Kidney glomerular epithelial cell (primary cell): ENCODE measurements around the gene RMDN3.

ENCODE experiments used
- DNase-seq: peaks from one replicate; lab custom pipeline; 2025; lab: John Stamatoyannopoulos, UW

RMDN3 gene

DNA sequence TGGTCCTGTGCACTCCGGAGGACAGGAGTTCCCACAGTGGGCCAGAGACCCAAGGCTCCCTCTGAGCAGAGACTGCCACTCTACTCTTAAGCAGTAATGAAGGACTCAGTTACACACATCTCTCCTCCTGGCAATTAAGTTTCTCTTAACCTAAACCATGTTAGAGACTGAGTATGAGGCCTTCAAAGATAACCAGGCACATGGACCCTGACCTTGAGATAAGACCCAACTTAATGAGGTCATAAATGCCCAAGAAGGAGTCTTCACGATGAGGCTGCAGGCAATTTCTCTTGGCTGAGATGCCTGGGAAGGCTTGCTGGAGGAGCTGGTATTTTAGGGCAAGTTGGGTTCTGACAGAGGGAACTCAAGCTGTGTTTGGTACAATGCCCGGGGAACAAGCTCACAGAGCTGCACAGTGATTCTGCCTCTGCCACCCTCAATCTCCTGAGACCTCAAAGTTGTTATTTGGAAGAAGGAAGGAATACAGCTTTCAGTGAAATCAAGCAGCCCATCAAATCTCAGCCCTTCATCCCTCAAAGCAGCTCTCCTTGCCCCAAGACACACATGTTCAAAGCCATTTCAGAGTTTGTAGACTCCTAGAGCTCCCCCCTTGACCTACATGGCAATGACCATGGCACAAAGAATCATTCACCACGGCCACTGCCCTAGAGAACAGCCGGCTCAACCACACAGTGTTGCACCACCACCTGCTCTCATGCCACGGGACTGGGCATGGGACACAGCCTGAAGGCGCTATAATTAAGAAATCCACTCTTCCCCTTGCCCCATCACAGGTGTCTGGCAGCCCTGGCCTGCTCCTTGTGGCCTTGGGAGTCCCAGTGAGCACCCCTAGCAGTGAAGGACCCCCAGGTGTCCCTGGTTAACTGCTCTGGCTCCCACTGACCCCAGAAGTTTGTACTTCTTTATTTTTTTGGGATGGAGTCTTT lies 7.1 kb downstream of the RMDN3 start:
- no peak for DNase-seq

DNA sequence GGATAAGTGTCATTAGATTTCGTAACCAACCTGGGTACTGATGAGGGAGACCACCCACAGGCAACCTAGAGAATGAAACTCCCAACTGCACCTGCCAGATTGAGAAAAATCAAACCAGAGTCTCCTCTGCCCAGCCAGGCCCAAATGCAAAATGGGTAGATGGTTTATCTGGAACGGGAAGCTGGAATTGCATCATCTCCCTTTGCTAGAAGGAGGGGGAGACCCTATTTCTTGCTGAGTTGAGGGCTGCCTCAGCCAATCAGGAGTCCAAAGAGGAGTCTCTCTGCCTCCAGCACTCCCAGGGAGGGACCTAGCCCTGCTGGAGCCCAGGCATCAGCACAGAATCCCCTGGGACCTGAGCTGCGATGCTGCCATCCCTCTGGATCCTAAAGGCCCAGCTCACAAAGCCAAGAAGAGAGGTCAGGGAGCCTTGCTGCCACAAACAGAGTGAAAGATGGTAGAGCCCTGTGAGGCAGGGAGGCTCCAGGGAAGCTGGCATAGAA lies 8.1 kb downstream of the RMDN3 start:
- DNase-seq: no peak

DNA sequence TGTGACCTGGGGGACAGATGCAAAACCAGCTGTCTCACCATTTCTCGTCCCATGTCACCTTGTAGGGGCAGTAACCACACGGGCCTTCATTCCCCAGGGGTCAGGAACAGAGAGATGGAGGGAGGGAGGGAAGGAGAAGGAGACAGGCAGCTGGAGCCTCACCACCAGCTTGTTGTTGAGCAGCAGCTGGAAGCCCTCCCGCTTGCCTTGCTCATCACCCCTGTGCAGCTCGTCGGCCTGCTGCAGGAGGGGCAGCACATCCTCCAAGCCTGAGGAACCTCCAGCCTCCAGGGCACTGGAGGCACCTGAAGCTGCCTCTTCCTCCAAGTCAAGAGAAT lies 10.3 kb downstream of the RMDN3 start:
- no peak for DNase-seq

DNA sequence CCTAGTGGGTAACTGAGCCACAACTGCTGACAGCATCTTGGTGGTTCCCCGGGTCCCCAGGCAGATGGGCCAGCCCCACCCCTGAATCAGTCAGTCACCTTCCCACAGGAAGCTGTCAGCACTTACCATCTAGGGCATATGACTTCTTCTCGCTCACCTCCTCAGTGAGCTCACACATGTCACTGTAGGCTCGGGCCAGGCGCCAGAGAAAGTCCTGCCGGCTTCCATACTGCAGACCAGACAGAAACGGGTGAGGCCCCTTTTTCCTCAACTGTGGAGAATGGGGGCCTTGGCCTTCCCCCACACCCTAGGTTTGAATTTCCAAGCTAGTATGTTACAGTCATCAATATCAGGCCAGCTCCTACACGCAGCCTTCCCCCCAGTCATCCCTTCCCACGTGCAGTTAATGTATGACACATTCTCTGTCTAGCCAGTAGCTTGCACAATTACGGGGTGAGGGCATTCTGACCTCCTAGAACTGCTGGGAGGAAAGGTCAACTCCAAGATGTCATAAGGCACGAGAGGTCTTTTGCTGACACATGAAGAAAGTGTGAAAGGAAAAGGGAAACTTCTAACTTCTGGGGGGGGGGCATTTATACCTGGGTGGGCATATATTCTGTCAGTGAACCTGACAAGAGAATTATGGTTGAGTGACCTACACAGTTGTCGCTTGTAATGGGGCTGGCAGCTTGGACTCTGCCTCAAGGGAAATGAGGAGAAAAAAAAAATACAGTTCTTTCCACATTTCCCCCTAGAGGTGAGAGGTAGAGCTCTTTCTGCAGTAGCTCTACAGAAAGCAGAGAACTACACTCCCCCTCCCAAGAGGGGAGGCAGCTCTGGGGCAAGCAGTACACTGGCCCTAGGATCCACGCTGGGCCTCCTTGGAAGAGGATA lies 10.9 kb downstream of the RMDN3 start:
- peak; percentile 8 for DNase-seq

DNA sequence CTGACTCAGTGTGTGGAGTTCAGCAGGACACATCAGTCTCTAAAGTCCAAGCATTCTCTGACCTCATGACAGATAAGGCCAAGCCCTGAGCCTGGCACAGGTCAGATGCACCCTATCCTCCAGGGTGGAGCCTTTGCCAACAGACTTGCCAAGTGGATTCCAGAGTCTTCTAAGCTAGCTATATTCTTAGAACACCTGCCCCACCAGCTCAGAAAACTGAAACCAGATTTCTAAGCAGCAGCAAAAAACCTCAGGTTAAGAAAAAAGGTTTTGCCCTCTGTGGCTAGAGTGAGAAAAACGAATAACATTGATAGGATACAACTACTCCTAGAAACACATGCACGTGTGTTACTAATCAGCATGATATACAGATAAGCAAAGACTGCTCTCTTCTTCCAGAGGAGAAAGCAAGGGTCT lies 11.6 kb downstream of the RMDN3 start:
- DNase-seq: no peak

DNA sequence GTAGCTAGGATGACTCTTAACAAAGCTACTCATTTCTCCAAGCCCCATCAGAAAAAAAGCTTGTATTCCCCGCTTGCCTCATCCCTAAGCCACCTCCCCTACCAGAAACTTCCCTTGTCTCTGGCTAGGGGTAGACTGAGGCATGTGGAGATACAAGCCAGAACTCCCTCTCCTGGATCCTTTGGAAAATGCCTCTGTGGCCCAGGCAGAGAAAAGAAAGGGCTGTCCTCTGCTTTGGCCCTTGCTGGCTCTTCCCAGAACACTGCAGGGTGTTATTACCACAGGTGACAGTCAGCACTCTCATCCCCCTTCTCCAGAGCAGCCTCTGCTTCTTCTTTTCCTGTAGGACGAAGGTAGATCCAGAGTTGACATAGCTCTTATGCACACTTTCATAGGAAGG lies 15.2 kb downstream of the RMDN3 start:
- DNase-seq: no peak

DNA sequence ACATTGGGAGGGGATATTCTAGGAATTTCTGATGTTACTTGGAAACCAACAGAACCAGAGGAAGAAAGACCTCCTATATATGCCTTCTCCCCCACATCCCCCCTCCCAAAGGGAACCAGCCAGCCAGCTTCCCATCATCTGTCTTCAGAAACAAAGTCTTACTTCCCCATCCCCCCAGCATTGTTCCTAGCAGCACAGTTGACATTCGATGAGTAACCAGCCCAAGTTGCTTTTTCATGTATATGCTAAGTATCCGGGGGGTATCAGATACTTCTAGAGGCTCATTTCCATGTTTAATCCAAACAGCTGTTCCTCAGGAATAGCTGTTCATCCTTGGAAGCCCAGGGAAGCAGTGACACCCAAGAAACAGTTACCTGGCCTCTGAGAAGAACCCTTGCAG lies 16.0 kb downstream of the RMDN3 start:
- no peak for DNase-seq

DNA sequence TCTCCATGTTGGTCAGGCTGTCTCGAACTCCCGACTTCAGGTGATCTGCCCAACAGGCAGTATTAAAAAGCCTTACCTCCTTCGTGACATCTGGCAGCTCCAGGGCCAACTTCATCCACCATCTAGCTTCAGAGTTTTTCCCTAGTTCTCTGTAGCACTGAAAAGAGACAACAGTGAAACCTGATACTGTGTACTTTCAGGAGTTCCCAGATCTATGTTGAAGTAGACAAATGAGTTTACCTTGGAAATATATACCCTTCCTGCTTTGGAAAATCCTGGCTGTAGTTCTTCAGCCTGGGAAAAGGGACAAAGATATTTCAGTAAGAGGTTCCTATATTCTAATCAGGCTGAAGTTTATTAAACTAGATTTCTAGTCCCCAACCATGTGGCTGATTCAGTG lies 18.0 kb downstream of the RMDN3 start:
- no peak for DNase-seq

DNA sequence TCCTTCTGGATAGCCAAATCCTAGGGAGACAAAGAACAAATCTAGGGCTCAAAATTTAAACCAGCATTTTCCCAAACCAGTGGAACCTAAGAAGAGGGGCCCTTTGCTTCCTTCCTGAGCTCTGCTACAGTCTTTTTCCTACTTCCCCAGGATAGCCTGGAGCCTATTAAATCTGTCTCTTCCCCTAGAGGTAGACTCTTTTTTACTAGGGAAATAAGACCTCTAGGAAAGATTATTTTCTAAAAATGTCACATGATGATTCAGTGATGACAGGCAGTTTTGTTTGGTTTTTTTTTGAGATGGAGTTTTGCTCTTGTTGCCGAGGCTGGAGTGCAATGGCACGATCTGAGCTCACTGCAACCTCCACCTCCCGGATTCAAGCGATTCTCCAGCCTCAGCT lies 18.5 kb downstream of the RMDN3 start:
- DNase-seq: no peak

DNA sequence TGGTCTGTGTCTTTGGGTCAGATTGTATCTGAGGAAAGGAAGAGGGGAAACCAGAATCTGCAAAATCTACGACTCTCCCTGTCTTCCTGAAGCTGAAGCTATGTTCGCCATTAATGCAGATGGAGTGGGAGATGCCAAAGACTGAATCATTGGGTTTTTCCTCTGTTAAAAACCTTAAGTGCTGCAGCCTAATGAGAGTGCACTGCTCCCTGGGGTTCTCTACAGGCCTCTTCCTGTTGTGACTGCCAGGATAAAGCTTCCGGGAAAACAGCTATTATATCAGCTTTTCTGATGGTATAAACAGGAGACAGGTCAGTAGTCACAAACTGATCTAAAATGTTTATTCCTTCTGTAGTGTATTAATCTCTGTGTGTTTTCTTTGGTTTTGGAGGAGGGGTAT lies 24.0 kb downstream of the RMDN3 start:
- no peak for DNase-seq

DNA sequence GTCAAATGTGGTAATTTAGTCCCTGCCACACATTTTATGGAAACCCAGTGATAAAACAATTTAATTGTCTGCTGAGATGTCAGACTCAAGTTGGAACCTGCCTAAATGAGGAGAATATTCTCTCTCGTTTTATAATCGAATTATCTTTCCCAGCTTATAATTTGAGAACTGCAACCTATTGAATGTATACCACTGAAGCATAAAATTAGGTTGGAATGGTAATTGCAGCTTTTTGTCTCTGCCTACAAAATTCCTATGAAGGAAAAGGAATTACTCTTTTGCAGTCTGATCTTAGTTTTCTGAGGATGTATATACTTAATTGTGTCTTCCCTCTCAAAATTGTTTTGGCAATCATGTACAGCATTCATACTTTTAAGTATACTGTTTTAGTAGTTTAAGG lies 31.1 kb downstream of the RMDN3 start:
- DNase-seq: no peak

DNA sequence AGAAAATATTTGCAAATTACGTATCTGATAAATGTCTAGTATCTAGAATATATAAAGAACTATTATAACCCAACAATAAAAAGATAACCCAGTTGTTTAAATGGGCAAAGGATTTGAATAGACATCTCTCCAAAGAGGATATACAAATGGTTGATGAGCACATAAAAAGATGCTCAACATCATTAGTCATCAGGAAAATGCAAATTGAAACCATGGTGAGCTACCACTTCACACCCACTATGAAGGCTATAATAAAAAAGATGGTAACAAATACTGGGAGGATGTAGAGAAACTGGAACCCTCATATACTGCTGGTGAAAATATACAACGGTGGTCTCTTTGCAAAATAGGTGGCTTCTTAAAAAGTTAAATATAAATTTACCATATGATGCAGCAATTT lies 32.1 kb downstream of the RMDN3 start:
- no peak for DNase-seq

DNA sequence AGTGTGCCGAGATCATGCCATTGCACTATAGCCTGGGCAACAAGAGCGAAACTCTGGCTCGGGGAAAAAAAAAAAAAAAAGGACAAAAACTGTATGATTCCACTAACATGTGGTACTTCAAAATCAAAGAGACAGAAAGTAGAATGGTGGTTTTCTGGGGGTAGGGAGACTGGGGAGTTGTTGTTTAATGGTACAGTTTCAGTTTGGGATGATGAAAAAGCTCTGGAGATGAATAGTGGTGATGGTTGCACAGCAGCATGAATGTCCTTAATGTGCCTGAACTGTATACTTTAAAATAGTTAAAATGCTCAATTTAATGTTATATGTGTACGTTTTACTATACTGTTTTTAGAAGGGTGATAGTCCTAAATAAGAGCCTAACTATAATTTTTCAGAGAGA lies 32.7 kb downstream of the RMDN3 start:
- DNase-seq: no peak

DNA sequence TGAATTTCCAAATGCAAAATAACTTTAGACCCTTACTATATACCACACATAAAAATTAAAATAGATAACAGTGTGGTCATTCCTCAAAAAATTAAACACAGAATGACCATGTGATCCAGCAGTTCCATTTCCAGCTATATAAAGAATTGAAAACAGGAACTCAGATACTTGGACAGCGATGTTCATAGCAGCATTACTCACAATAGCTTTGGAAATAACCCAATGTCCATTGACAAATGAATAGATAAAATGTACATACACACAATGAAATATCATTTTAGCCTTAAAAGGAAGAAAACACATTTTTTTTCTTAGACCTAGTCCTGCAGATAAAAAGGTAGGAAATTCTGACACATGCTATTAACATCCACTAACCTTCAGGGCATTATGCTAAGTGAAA lies 33.4 kb downstream of the RMDN3 start:
- no peak for DNase-seq

DNA sequence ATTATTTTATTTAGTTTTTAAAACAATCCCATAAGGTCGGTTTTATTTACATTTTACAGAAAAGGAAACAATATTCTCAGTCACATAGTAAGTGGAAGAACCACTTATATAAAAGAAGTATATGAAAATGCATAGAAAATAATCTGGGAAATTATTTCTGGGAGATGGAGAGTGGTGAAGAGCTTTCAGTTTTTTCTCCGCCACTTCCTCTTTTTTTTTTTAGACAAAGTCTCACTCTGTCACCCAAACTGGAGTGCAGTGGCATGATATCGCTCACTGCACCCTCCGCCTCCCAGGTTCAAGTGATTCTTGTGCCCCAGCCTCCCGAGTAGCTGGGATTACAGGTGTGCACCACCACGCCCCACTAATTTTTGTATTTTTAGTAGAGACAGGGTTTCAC lies 38.9 kb downstream of the RMDN3 start:
- DNase-seq: no peak

DNA sequence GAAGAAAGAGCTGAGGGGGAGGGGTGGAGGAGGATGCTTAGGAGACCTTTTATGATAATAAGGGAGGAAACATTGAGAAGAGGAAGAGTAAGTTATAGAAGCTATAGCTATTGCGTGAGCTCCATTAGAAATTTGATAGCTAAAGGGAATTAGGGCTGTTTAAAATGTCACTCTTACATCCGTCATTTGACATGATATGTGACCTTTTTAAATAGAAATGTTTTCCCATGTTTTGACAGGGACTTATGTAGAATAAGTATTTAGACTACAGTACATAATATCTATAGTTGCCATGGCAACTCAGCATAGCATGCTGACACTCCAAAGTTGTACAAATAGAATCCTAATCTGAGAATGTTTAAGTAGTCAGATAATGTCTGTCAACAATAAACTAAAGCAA lies 40.9 kb downstream of the RMDN3 start:
- DNase-seq: no peak

DNA sequence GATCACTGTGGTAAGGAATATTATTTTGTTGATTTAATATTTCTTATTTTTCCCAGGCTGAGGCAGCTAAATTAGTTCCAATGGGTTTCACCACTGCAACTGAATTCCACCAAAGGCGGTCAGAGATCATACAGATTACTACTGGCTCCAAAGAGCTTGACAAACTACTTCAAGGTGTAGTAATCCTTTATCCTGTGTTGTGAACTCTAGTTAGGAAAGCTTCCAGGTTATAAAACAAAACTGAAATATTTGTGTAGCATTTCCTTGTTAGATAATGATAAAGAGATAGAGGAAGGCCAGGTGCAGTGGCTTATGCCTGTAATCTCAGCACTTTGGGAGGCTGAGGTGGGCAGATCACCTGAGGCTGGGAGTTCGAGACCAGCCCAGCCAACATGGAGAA lies 48.9 kb downstream of the RMDN3 start:
- no peak for DNase-seq

DNA sequence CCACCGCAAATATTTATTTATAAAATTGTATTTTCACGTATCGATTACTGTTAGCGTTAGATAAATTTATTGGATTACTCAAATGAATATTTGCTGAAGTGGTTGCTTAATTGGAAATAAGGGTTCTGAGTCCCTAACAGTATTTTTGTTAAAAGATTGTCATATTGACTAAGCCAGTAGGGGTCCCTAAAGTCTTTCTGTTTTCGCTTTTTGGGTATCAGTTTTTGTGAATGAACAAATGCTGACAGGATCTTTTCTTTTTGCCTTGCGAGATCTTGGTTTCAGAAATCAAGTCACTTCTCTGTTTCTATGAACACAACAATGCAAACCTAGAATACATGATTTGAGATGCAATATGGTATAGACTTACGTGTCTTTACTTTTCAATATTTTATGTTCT lies 53.0 kb downstream of the RMDN3 start:
- no peak for DNase-seq

DNA sequence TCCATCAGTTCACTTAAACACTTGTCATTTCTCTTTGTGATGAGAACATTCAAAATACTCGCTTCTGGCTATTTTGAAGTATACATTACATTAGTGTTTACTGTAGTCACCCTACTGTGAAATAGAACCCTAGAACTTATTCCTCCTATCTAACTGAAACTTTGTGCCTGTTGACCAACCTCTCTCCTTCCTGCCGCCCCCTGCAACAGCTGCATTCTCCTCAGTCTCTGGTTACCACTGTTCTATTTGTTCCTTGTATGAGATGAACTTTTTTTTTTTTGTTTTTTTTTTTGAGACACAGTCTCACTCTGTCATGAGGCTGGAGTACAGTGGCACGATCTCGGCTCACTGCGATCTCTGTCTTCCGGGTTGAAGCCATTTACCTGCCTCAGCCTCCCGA lies 57.1 kb downstream of the RMDN3 start:
- DNase-seq: no peak

DNA sequence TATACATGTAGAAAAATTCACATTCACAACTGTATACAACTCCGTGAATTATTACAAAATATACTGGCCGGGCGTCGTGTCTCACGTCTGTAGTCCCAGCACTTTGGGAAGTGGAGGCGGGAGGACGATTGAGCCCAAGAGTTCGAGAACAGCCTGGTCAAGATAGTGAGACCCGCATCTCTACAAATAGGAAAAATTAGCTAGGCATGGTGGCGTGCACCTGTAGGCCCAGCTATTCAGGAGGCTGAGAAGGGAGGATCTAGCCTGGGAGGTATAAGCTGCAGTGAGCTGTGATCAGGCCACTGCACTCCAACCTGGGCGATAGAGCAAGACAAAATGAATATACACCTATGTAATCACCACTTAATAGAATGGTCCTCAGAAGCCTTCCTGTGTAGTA lies 58.8 kb downstream of the RMDN3 start:
- no peak for DNase-seq

DNA sequence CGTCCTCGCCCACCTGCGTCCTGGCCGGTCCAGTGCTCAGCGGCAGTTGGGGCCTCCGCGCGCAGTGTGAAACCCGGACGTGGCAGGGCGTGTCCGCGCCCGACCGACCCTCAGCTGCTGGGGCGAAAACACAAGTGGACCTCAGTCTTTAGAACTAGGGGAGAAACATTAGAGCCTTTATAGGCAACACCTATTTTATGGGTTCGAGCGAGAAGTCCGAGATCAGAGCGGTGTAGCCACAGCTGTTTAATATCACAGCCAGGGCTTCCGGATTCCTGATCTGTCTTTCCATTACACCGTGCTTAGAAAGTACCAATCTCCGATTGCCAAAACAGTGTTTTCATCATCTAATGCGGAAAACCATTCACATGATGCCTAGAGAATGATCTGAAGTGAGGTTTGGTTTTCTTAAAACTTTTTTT lies 59.6 kb downstream of the RMDN3 start:
- no peak for DNase-seq

DNA sequence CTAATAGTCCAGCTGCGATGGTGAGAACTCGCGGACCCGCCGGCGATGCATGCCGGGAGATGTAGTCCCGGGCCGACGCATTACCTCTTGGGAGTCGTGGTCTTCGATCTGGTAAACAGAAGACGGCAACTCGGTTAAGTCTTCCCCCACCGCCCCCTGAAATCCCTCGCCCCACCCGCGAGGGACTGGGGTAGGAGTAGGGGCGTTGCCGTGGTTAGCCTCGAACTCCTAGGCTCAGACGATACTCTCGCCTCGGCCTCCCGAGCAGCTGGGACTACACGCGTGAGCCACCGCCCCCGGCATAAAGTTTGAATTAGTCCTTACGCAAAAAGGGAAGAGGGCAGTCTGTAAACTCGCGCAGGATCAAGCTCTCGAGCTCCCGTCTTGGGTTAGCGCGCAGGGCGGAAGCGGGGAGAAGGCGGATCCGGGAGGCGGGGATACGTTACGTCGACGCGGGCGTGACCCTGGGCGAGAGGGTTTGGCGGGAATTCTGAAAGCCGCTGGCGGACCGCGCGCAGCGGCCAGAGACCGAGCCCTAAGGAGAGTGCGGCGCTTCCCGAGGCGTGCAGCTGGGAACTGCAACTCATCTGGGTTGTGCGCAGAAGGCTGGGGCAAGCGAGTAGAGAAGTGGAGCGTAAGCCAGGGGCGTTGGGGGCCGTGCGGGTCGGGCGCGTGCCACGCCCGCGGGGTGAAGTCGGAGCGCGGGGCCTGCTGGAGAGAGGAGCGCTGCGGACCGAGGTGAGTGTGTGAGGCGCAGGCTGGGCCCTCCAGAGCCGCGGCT lies 60.2 kb downstream of the RMDN3 start, which contains the start of gene RAD51:
Gene RAD51, plus strand, starts transcription at position 487 of the 781 bp plus-strand sequence. CDS start 3,585 bp downstream, outside the sequence.
- peak; percentile 91 for DNase-seq
